Activated CD4-positive, alpha-beta T cell treated with anti-CD3 and anti-CD28 coated beads for 36 hours (primary cell): ENCODE measurements around the gene FBXL19. TPM values are rescaled to one million over a fixed set of nuclear protein-coding genes. Genes with fewer than 3 reads are reported as not detected.
A peak's percentile ranks its signal among the peaks of the same experiment; 100 is the strongest.

Experiments
- ATAC-seq: fragments of 200-7000 bp; cut with Tn5 transposase; one replicate; pipeline ENCODE4 v1.10.0; 2021; ENCODE audit warnings: mild to moderate bottlenecking, moderate library complexity
- CTCF ChIA-PET: fragments of 350-600 bp; sonication (Branson Sonifier 250); formaldehyde crosslinking; loops from one replicate; lab custom pipeline; 2021; ENCODE audit warnings: antibody characterized with exemption; lab: Charles Lee
- POLR2A ChIA-PET: fragments of 350-600 bp; sonication (Branson Sonifier 250); formaldehyde crosslinking; loops from one replicate; lab custom pipeline; 2021; ENCODE audit warnings: antibody characterized with exemption, inconsistent platforms; lab: Charles Lee
- DNase-seq: peaks from one replicate; pipeline ENCODE4 v3.0.0-alpha.2; 2020
- H3K27ac Mint-ChIP-seq: one replicate; pipeline ENCODE4 v1.8.0; 2021; ENCODE audit warnings: mixed read lengths
- H3K27me3 Mint-ChIP-seq: one replicate; pipeline ENCODE4 v1.8.0; 2021; ENCODE audit warnings: mixed read lengths
- H3K36me3 Mint-ChIP-seq: one replicate; pipeline ENCODE4 v1.8.0; 2021; ENCODE audit warnings: low read depth, mixed read lengths
- H3K4me1 Mint-ChIP-seq: one replicate; pipeline ENCODE4 v1.8.0; 2021; ENCODE audit warnings: mixed read lengths
- H3K4me3 Mint-ChIP-seq: one replicate; pipeline ENCODE4 v1.8.0; 2021; ENCODE audit warnings: mild to moderate bottlenecking, moderate library complexity, mixed read lengths
- H3K9me3 Mint-ChIP-seq: one replicate; pipeline ENCODE4 v1.8.0; 2021; ENCODE audit warnings: low read depth, mixed read lengths
- intact Hi-C, 2 experiments: fragments of 100-400 bp; cut with DNase I in 1 of 2; cut with micrococcal nuclease in 1 of 2; formaldehyde crosslinking; loops; one replicate each; pipeline versions ENCODE4 v1.14.2 to v1.15.1; 2022 to 2024; cut with DNase I, micrococcal nuclease
- total RNA-seq, 2 experiments: library from RNA; stranded (reverse); gene quantifications; one replicate each; pipeline ENCODE4 v1.2.3, GENCODE V29; 2021

FBXL19 gene
- total RNA-seq, 2 experiments from 2014 or later = 23.7 to 31.4 TPM

- ChIA-PET POLR2A (interaction anchor here (1.1 kb wide), 1 partner anchor 143 kb away, joined by 3 read pairs; no protein-coding TSS in a partner anchor), CTCF (interaction anchor here (0.5 to 5.2 kb wide), 11 partner anchors 11 to 886 kb away, joined by 3 to 35 read pairs (median 4); no protein-coding TSS in a partner anchor)
- Mint-ChIP-seq H3K4me1 (peaks cover 3% of the 10 kb centered on the region), H3K4me3 (no peak overlapping the region), H3K27me3 (no peaks in the 10 kb centered on the region), H3K27ac (no peak overlapping the region), H3K36me3 (peaks cover 18% of the 10 kb centered on the region), H3K9me3 (no peaks in the 10 kb centered on the region)
- DNase-seq = no peak
- intact Hi-C loops = loop anchor here (10.0 kb wide), 2 partner anchors 112 to 312 kb away; partner anchors contain the start of gene VKORC1 (in 1 of the 2)
- no peak for ATAC-seq
These were observed 59.3 kb downstream of the FBXL19 start for GRCh38 chr16:30982548-30983288.

DNA sequence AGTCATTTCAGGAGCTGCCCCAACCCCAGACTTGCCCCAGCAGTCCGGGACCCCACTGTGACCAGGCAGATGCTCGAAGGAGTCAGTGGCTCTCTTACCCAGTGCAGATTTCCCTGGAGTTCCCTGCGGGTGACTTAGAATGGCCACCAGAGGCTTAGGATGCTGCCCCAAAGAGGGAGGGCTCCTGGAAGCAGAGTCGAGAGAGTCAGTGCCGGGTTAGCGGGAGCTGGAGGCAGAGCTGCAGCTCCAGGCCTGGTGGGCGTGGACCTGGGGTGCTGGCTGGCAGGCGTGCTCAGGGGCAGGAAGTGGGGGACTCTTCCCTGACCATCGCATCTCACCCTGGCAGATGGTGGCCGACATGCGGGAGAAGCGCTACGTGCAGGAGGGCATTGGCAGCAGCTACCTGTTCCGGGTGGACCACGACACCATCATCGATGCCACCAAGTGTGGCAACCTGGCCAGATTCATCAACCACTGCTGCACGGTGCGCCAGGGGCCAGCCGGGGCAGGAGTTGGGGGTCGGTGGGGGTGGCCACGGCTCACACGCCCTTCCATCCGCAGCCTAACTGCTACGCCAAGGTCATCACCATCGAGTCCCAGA is 60.0 kb downstream of the FBXL19 start:
- POLR2A ChIA-PET = no interaction called here
- peaks cover 3% of the 10 kb centered on the region for H3K4me1 Mint-ChIP-seq
- intact Hi-C loops = loop anchor here (10.0 kb wide), 2 partner anchors 111 to 311 kb away; partner anchors contain the start of gene VKORC1 (in 1 of the 2)
- no peak overlapping the region for H3K27ac Mint-ChIP-seq
- DNase-seq = no peak
- CTCF ChIA-PET = interaction anchor here (0.5 to 5.2 kb wide), 12 partner anchors 10 to 886 kb away, joined by 3 to 35 read pairs (median 4); no protein-coding TSS in a partner anchor
- no peaks in the 10 kb centered on the region for H3K27me3 Mint-ChIP-seq
- H3K4me3 Mint-ChIP-seq = no peak overlapping the region
- ATAC-seq = no peak
- H3K36me3 Mint-ChIP-seq = peaks cover 18% of the 10 kb centered on the region
- H3K9me3 Mint-ChIP-seq = no peaks in the 10 kb centered on the region

- Mint-ChIP-seq H3K9me3 (no peaks in the 10 kb centered on the region), H3K27ac (no peak overlapping the region), H3K4me3 (no peak overlapping the region), H3K36me3 (peaks cover 18% of the 10 kb centered on the region), H3K27me3 (no peaks in the 10 kb centered on the region), H3K4me1 (peaks cover 3% of the 10 kb centered on the region)
- ATAC-seq (no peak), DNase-seq (no peak)
- ChIA-PET POLR2A (interaction anchor here (1.0 kb wide), 1 partner anchor 158 kb away, joined by 3 read pairs; no protein-coding TSS in a partner anchor), CTCF (interaction anchor here (0.5 to 5.2 kb wide), 24 partner anchors 9 to 885 kb away, joined by 3 to 35 read pairs (median 4); no protein-coding TSS in a partner anchor)
- intact Hi-C loops = loop anchor here (10.0 kb wide), 2 partner anchors 111 to 311 kb away; partner anchors contain the start of gene VKORC1 (in 1 of the 2)
These were observed 60.7 kb downstream of the FBXL19 start for GRCh38 chr16:30983898-30984610.

DNA sequence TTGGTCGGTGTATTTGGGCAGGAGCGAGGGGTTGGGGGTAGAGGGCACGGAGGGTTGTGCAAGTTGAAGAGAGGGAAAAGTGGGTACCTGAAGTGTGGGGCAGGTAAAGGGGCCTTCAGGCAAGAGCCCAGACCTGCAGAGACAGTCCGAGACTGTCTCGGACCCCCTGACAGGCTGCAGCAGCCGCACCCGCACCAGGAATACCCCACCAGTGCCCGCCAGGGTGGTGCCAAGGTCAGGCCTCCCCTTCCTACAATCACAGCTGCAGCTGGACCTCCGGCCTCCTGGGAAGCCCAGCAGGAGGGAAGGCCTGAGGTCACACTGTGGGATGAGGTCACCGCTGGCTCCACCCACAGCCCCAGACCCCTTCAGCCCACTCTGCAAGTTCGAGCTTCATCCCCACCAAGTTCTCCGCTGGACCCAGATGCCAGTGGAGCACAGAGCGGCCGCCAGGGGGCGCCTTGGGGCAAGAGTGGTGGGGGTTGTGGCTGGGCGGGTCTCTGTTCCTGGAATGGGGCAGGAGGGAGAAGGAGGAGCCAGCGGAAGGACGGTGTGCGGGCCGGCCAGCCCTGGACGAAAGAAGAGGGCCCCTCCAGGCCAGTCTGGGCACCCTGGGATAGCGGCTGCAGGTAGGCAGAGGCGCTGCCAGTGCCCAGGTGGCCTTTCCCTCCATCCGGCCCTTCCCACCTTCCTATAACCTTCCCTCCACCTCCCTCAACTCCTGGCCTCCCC is 61.5 kb downstream of the FBXL19 start, which contains the start of gene HSD3B7:
TSS of gene HSD3B7 (plus strand) at position 539 of the 732 bp plus-strand sequence. CDS start 452 bp downstream, outside the sequence.
- POLR2A ChIA-PET = interaction anchor here (1.0 kb wide), 1 partner anchor 157 kb away, joined by 3 read pairs; no protein-coding TSS in a partner anchor
- CTCF ChIA-PET = interaction anchor here (0.5 to 5.2 kb wide), 23 partner anchors 9 to 884 kb away, joined by 3 to 35 read pairs (median 3); no protein-coding TSS in a partner anchor
- Mint-ChIP-seq H3K36me3 (peaks cover 18% of the 10 kb centered on the region), H3K9me3 (no peaks in the 10 kb centered on the region), H3K4me3 (no peak within 1 kb of the TSS), H3K27ac (peak within 1 kb of the TSS; percentile 31), H3K4me1 (peaks cover 3% of the 10 kb centered on the region), H3K27me3 (no peaks in the 10 kb centered on the region)
- intact Hi-C loops = loop anchor here (1.0 to 10.0 kb wide), 7 partner anchors 89 to 883 kb away; partner anchors contain the start of genes VKORC1 (in 1 of the 2), ZNF646 (in 1 of the 2) and ZNF668 (in 1 of the 2)
- DNase-seq (peak; percentile 91), ATAC-seq (peak; percentile 92)

DNA sequence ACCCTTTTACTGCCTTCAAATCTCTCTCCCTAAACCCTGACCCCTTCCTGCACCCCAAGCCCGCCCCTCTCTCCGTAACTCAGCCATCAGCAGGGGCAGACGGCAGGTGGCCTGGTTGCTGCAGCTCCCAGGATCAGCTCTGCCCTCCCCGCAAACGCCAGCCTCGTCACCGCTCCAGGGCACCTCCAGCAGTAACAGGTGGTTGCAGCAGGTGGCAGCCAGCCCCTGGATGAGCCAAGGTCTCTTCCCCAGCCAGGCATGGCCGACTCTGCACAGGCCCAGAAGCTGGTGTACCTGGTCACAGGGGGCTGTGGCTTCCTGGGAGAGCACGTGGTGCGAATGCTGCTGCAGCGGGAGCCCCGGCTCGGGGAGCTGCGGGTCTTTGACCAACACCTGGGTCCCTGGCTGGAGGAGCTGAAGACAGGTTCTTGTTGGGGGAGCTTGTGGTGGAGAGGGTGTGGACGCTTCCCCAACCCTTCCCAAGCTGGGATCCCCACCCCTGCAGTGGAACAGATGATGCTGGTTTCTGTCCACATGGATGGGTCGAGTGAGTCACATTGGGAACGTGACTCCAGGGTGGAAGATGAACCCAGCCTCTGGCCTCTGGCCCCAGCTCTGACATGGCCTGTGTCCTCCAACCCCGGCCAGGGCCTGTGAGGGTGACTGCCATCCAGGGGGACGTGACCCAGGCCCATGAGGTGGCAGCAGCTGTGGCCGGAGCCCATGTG is 62.2 kb downstream of the FBXL19 start:
- no peaks in the 10 kb centered on the region for H3K27me3 Mint-ChIP-seq
- H3K9me3 Mint-ChIP-seq = no peaks in the 10 kb centered on the region
- H3K4me1 Mint-ChIP-seq = peaks cover 3% of the 10 kb centered on the region
- no peak overlapping the region for H3K4me3 Mint-ChIP-seq
- H3K27ac Mint-ChIP-seq = peak overlapping the region; percentile 31
- ChIA-PET CTCF (interaction anchor here (0.5 to 5.2 kb wide), 22 partner anchors 9 to 883 kb away, joined by 3 to 35 read pairs (median 4); no protein-coding TSS in a partner anchor), POLR2A (interaction anchor here (0.5 to 1.0 kb wide), 4 partner anchors 88 to 457 kb away, joined by 3 to 4 read pairs (median 3); partner anchors contain the start of genes ZNF646, ZNF668 and ZNF843)
- DNase-seq (peak; percentile 39), ATAC-seq (peak; percentile 40)
- peaks cover 18% of the 10 kb centered on the region for H3K36me3 Mint-ChIP-seq
- intact Hi-C loops = loop anchor here (1.0 to 10.0 kb wide), 7 partner anchors 89 to 883 kb away; partner anchors contain the start of genes VKORC1 (in 1 of the 2), ZNF646 (in 1 of the 2) and ZNF668 (in 1 of the 2)

- Mint-ChIP-seq H3K4me1 (peaks cover 3% of the 10 kb centered on the region), H3K36me3 (peaks cover 13% of the 10 kb centered on the region), H3K27ac (no peak overlapping the region), H3K4me3 (no peak overlapping the region), H3K27me3 (no peaks in the 10 kb centered on the region), H3K9me3 (no peaks in the 10 kb centered on the region)
- POLR2A ChIA-PET = interaction anchor here (0.5 to 0.8 kb wide), 3 partner anchors 88 to 456 kb away, joined by 3 to 4 read pairs (median 3); partner anchors contain the start of genes ZNF646, ZNF668 and ZNF843
- intact Hi-C loops = loop anchor here (10.0 kb wide), 2 partner anchors 108 to 308 kb away; partner anchors contain the start of gene VKORC1 (in 1 of the 2)
- ATAC-seq (no peak), DNase-seq (no peak)
- CTCF ChIA-PET = interaction anchor here (0.6 to 5.2 kb wide), 10 partner anchors 8 to 474 kb away, joined by 3 to 35 read pairs (median 4); no protein-coding TSS in a partner anchor
These were observed 63.0 kb downstream of the FBXL19 start for GRCh38 chr16:30986129-30986991.

GRCh38 chr16:30987581-30988190 is 64.3 kb downstream of the FBXL19 start:
- ChIA-PET POLR2A (no interaction called here), CTCF (no interaction called here)
- no peak overlapping the region for H3K27ac Mint-ChIP-seq
- no peak for DNase-seq
- H3K9me3 Mint-ChIP-seq = no peaks in the 10 kb centered on the region
- peaks cover 3% of the 10 kb centered on the region for H3K4me1 Mint-ChIP-seq
- intact Hi-C loops = loop anchor here (10.0 kb wide), 2 partner anchors 107 to 307 kb away; partner anchors contain the start of gene VKORC1 (in 1 of the 2)
- no peak for ATAC-seq
- H3K27me3 Mint-ChIP-seq = no peaks in the 10 kb centered on the region
- H3K4me3 Mint-ChIP-seq = no peak overlapping the region
- H3K36me3 Mint-ChIP-seq = peaks cover 10% of the 10 kb centered on the region

GRCh38 chr16:30989469-30990047 is 66.2 kb downstream of the FBXL19 start:
- ChIA-PET POLR2A (interaction anchor here (0.6 kb wide), 1 partner anchor 189 kb away, joined by 7 read pairs; no protein-coding TSS in a partner anchor), CTCF (interaction anchor here (0.6 kb wide), 1 partner anchor 32 kb away, joined by 3 read pairs; the partner anchor contains the start of gene SETD1A)
- no peak overlapping the region for H3K4me3 Mint-ChIP-seq
- no peak for DNase-seq
- ATAC-seq = no peak
- H3K9me3 Mint-ChIP-seq = no peaks in the 10 kb centered on the region
- no peak overlapping the region for H3K27ac Mint-ChIP-seq
- peaks cover 6% of the 10 kb centered on the region for H3K4me1 Mint-ChIP-seq
- intact Hi-C loops = loop anchor here (10.0 kb wide), 5 partner anchors 55 to 875 kb away; partner anchors contain the start of gene VKORC1 (in 1 of the 2)
- H3K27me3 Mint-ChIP-seq = no peaks in the 10 kb centered on the region
- H3K36me3 Mint-ChIP-seq = peaks cover 3% of the 10 kb centered on the region
